Measurements from ENCODE around the gene CPOX.

DNA sequence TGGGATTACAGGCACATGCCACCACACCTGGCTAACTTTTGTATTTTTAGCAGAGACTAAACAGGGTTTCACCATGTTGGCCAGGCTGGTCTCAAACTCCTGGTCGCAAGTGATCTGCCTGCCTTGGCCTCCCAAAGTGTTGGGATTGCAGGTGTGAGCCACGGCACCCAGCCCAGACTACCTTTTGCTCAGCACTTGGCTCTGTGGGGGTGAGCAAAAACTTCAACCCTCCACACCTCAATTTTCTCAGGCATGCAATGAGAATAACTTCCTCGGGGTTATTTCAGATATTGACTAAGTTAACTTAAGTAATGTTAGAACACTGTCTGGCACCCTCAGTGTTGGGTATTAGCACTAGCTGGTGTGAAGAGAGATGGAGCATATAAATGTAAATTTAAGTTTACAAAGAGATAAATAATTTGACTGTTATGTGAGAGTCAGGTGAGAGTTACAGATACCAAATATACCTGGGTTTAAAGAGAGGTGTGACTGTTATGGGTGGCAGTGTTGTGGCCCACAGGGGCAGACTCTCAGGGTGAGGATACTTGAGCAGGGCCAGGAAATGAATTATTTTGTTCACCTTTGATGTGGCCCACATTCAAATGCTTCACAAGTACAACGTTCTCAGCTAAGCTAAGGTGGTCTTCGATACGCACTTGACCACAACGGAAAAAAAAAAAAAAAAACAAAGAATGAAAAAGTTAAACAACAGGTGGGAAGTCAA lies 29.0 kb downstream of the CPOX start:
- no peak for TF ChIP-seq ZSCAN30 (tag by site-specific recombination; IDR thresholded peaks at IDR 0.05)
- TF ChIP-seq, protein P1, sequence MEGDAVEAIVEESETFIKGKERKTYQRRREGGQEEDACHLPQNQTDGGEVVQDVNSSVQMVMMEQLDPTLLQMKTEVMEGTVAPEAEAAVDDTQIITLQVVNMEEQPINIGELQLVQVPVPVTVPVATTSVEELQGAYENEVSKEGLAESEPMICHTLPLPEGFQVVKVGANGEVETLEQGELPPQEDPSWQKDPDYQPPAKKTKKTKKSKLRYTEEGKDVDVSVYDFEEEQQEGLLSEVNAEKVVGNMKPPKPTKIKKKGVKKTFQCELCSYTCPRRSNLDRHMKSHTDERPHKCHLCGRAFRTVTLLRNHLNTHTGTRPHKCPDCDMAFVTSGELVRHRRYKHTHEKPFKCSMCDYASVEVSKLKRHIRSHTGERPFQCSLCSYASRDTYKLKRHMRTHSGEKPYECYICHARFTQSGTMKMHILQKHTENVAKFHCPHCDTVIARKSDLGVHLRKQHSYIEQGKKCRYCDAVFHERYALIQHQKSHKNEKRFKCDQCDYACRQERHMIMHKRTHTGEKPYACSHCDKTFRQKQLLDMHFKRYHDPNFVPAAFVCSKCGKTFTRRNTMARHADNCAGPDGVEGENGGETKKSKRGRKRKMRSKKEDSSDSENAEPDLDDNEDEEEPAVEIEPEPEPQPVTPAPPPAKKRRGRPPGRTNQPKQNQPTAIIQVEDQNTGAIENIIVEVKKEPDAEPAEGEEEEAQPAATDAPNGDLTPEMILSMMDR (tag by site-specific recombination; IDR thresholded peaks at IDR 0.05) = no peak
- no peak for TF ChIP-seq SP3 (tag by site-specific recombination; IDR thresholded peaks at IDR 0.05)
- no peak for TF ChIP-seq ZNF624 (tag by site-specific recombination; IDR thresholded peaks at IDR 0.05)
- TF ChIP-seq ZNF10 (tag by site-specific recombination; IDR thresholded peaks at IDR 0.05) = no peak
- TF ChIP-seq, protein P2, sequence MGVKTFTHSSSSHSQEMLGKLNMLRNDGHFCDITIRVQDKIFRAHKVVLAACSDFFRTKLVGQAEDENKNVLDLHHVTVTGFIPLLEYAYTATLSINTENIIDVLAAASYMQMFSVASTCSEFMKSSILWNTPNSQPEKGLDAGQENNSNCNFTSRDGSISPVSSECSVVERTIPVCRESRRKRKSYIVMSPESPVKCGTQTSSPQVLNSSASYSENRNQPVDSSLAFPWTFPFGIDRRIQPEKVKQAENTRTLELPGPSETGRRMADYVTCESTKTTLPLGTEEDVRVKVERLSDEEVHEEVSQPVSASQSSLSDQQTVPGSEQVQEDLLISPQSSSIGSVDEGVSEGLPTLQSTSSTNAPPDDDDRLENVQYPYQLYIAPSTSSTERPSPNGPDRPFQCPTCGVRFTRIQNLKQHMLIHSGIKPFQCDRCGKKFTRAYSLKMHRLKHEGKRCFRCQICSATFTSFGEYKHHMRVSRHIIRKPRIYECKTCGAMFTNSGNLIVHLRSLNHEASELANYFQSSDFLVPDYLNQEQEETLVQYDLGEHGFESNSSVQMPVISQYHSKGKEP (tag by site-specific recombination; IDR thresholded peaks at IDR 0.05) = no peak
- no peak for TF ChIP-seq ZNF121 (tag by site-specific recombination; IDR thresholded peaks at IDR 0.05)
- TF ChIP-seq SALL2 (tag by site-specific recombination; IDR thresholded peaks at IDR 0.05; ENCODE audit: borderline replicate concordance) = no peak
- TF ChIP-seq ZBTB7A (tag by site-specific recombination; IDR thresholded peaks at IDR 0.05; ENCODE audit: low read depth) = no peak
- TF ChIP-seq ZNF202 (tag by site-specific recombination; IDR thresholded peaks at IDR 0.05; ENCODE audit: borderline replicate concordance) = no peak

All from HEK293 (cell line).